K562 (cell line): ENCODE data around the gene LYPLA2. TPM values are rescaled to one million over a fixed set of nuclear protein-coding genes. Genes with fewer than 3 reads are reported as not detected.

Experiments
- BDP1 ChIP-seq: IDR thresholded peaks from 3 replicates; pipeline ENCODE4 v1.6.1; 2011; ENCODE audit not compliant: insufficient read length, insufficient read depth
- BRD9 ChIP-seq: fragments of 450-650 bp; IDR thresholded peaks from 2 replicates; pipeline ENCODE4 v1.6.1; 2018; ENCODE audit warnings: low read depth; ENCODE audit not compliant: partially characterized antibody
- ELF1 ChIP-seq: fragments of 200-800 bp; sonication (Bioruptor generic); IDR thresholded peaks from 2 replicates; pipeline ENCODE4 v1.6.1; 2016; ENCODE audit warnings: missing genetic modification characterization, missing compliant biosample characterization
- KLF1 ChIP-seq: fragments of 450-650 bp; IDR thresholded peaks from 2 replicates; pipeline ENCODE4 v1.6.1; 2016; ENCODE audit warnings: missing genetic modification characterization, missing compliant biosample characterization
- NR1H2 ChIP-seq: sonication (generic); formaldehyde crosslinking; IDR thresholded peaks from 2 replicates; pipeline ENCODE4 v1.4.0; 2020; ENCODE audit warnings: mild to moderate bottlenecking, missing genetic modification reagents
- NR2C1 ChIP-seq, 2 experiments: fragments of 450-650 bp; IDR thresholded peaks; 2 replicates each; pipeline ENCODE4 v1.6.1; 2017; ENCODE audit warnings: mild to moderate bottlenecking in 2 of 2, antibody characterized with exemption in 1 of 2, inconsistent platforms in 1 of 2, missing compliant biosample characterization in 1 of 2, missing genetic modification characterization in 1 of 2
- PHF20 ChIP-seq: fragments of 450-650 bp; IDR thresholded peaks from 2 replicates; pipeline ENCODE4 v1.6.1; 2018; ENCODE audit not compliant: partially characterized antibody
- SIN3A ChIP-seq, 2 experiments: fragments of 150-350 bp in 1 of 2; IDR thresholded peaks; 2 replicates each; pipeline ENCODE4 v1.6.1; 2011 to 2016; ENCODE audit warnings: borderline replicate concordance in 2 of 2, low read depth in 2 of 2, low read length in 2 of 2, mild to moderate bottlenecking in 2 of 2, moderate library complexity in 2 of 2; ENCODE audit not compliant: control insufficient read depth in 1 of 2
- TEAD4 ChIP-seq, 2 experiments: sonication (generic) in 1 of 2; formaldehyde crosslinking in 1 of 2; IDR thresholded peaks; 2 replicates each; pipeline versions ENCODE4 v1.6.1 to v1.8.0; 2012 to 2022; ENCODE audit warnings: borderline replicate concordance in 1 of 2, inconsistent platforms in 1 of 2, low read length in 1 of 2, mild to moderate bottlenecking in 1 of 2, missing genetic modification reagents in 1 of 2
- U2AF1 ChIP-seq: fragments of 200-400 bp; formaldehyde crosslinking; optimal IDR thresholded peaks from 2 replicates; pipeline ENCODE3; 2017; ENCODE audit warnings: mild to moderate bottlenecking, low read depth, low read length, moderate library complexity
- ZNF274 ChIP-seq: IDR thresholded peaks from 2 replicates; pipeline ENCODE4 v1.6.1; 2011; ENCODE audit warnings: low read depth, mild to moderate bottlenecking, low read length, moderate library complexity, borderline replicate concordance
- ZNF3 ChIP-seq: fragments of 250-450 bp; sonication (Bioruptor Pico); IDR thresholded peaks from 2 replicates; pipeline ENCODE4 v1.5.0; 2021; ENCODE audit warnings: mild to moderate bottlenecking, moderate library complexity
- ZNF436 ChIP-seq: fragments of 250-450, 450-650 bp; sonication (Bioruptor Pico); formaldehyde crosslinking; IDR thresholded peaks from 2 replicates; pipeline ENCODE4 v1.7.0; 2020; ENCODE audit warnings: mild to moderate bottlenecking
- polyA plus RNA-seq, 8 experiments: library from polyadenylated mRNA; depleted of rRNA in 4 of 8; stranded (reverse) in 5 of 8; unstranded in 3 of 8; fragments of >200 nt; fragmentation: Nextera tagmentation in 2 of 8; fragmentation: Illumina TruSeq in 1 of 8; extraction: Ambion mirVana in 2 of 8; extraction: Trizol in 1 of 8; gene quantifications; 2 replicates each; pipeline versions ENCODE4 v1.2.1 to v1.2.3, GENCODE V29; 2011 to 2014; ENCODE audit warnings: inconsistent platforms in 1 of 8, missing spikeins in 1 of 8
- total RNA-seq, 7 experiments: library from RNA; depleted of rRNA in 6 of 7; stranded (reverse); fragments of >200 nt in 6 of 7; fragmentation: Illumina TruSeq in 2 of 7; extraction: Trizol in 2 of 7; gene quantifications; 2 replicates each; pipeline versions ENCODE4 v1.2.1 to v1.2.3, GENCODE V29; 2011 to 2021; ENCODE audit warnings: low replicate concordance in 1 of 7
- TF ChIP-seq, protein P1 (sequence below): fragments of 200-800 bp; sonication (Bioruptor generic); IDR thresholded peaks from 2 replicates; pipeline ENCODE4 v1.6.1; 2016; ENCODE audit warnings: missing genetic modification characterization, missing compliant biosample characterization
- TF ChIP-seq, protein P2 (sequence below), 2 experiments: fragments of 250-450 bp in 1 of 2; fragments of 450-650 bp in 1 of 2; sonication (Bioruptor Pico) in 1 of 2; IDR thresholded peaks; 2 replicates each; pipeline versions ENCODE4 v1.6.1 to v1.8.0; 2016 to 2021; ENCODE audit warnings: mild to moderate bottlenecking in 2 of 2, moderate library complexity in 2 of 2, missing compliant biosample characterization in 1 of 2, missing genetic modification characterization in 1 of 2
- TF ChIP-seq, protein P3 (sequence below): sonication (generic); formaldehyde crosslinking; IDR thresholded peaks from 2 replicates; pipeline ENCODE4 v1.8.0; 2023; ENCODE audit warnings: mild to moderate bottlenecking, missing genetic modification reagents

The LYPLA2 gene
- total and polyA plus RNA-seq, 9 of the 15 experiments (the other 6 are each of a cell fraction or from before 2014, with no cell fraction given), result 3.9 to 128 (median 60.1) TPM

DNA sequence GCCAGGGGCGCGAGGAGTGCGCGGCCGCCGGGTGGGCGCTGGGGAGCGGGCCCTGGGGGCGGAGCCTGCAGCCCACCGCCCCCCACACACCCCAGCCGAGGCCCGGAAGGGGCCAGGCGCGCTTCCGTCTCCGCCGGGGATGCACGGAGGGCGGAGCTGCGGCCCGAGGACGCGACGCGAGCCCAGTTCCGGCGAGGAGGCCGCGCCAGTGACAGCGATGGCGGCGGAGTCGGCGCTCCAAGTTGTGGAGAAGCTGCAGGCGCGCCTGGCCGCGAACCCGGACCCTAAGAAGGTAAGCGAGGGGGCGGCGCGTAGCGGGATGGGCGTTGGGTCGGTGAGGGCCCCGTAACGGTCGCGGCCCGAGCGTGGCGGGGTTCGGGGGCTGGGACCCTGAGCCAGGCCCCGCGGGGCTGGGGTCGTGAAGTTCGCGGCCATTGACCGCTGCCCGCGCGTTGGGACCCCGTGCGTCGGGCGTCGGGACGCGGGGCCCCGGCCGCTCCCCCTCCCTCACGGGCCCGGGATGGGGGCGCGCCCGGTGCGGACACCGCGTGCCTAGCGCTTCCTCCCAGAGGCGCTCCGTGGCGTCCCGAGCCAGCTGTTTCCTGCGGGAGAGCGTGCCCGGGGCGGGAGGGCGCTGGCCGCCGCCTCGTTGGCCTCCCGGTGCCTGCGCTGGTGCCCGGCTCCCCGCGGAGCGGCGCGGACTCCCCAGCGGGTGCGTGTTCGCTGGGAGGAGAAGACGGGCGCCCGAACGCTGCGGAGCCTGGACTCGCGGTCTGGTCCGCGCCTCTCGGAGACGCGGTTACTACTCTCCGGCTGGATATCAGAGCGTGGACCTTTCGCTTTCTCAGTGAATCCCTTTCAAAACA is 47.4 kb upstream of the LYPLA2 start, which contains the start of gene ELOA (continued):
- TF ChIP-seq, protein P1, sequence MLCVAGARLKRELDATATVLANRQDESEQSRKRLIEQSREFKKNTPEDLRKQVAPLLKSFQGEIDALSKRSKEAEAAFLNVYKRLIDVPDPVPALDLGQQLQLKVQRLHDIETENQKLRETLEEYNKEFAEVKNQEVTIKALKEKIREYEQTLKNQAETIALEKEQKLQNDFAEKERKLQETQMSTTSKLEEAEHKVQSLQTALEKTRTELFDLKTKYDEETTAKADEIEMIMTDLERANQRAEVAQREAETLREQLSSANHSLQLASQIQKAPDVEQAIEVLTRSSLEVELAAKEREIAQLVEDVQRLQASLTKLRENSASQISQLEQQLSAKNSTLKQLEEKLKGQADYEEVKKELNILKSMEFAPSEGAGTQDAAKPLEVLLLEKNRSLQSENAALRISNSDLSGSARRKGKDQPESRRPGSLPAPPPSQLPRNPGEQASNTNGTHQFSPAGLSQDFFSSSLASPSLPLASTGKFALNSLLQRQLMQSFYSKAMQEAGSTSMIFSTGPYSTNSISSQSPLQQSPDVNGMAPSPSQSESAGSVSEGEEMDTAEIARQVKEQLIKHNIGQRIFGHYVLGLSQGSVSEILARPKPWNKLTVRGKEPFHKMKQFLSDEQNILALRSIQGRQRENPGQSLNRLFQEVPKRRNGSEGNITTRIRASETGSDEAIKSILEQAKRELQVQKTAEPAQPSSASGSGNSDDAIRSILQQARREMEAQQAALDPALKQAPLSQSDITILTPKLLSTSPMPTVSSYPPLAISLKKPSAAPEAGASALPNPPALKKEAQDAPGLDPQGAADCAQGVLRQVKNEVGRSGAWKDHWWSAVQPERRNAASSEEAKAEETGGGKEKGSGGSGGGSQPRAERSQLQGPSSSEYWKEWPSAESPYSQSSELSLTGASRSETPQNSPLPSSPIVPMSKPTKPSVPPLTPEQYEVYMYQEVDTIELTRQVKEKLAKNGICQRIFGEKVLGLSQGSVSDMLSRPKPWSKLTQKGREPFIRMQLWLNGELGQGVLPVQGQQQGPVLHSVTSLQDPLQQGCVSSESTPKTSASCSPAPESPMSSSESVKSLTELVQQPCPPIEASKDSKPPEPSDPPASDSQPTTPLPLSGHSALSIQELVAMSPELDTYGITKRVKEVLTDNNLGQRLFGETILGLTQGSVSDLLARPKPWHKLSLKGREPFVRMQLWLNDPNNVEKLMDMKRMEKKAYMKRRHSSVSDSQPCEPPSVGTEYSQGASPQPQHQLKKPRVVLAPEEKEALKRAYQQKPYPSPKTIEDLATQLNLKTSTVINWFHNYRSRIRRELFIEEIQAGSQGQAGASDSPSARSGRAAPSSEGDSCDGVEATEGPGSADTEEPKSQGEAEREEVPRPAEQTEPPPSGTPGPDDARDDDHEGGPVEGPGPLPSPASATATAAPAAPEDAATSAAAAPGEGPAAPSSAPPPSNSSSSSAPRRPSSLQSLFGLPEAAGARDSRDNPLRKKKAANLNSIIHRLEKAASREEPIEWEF, result no peak
- TF ChIP-seq, protein P2, sequence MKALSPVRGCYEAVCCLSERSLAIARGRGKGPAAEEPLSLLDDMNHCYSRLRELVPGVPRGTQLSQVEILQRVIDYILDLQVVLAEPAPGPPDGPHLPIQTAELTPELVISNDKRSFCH (CRISPR knock-in tag; IDR thresholded peaks at IDR 0.05), result no peak
- TF ChIP-seq, protein P2 (tag; IDR thresholded peaks at IDR 0.05), result 0 out of 2 replicates have a peak, but pooled peaks have one; percentile 16
- TF ChIP-seq NR1H2 (CRISPR knock-in tag), result 0 out of 2 replicates have a peak, but pooled peaks have one; percentile 81
- no peak for TF ChIP-seq TEAD4 (IDR thresholded peaks at IDR 0.05; ENCODE audit: low read length)
- peak; percentile 89 for TF ChIP-seq TEAD4 (CRISPR knock-in tag; IDR thresholded peaks at IDR 0.05; ENCODE audit: borderline replicate concordance)
- peak; percentile 66 for TF ChIP-seq PHF20
- TF ChIP-seq BDP1, result no peak
- TF ChIP-seq KLF1 (tag), result no peak; the same call in none of the 2 replicates
- no peak for TF ChIP-seq ZNF3
- TF ChIP-seq ELF1 (tag), result peak; percentile 89
- no peak for TF ChIP-seq U2AF1
- TF ChIP-seq NR2C1 (IDR thresholded peaks at IDR 0.05), result no peak
- TF ChIP-seq NR2C1 (tag; IDR thresholded peaks at IDR 0.05), result no peak
- TF ChIP-seq, protein P3, sequence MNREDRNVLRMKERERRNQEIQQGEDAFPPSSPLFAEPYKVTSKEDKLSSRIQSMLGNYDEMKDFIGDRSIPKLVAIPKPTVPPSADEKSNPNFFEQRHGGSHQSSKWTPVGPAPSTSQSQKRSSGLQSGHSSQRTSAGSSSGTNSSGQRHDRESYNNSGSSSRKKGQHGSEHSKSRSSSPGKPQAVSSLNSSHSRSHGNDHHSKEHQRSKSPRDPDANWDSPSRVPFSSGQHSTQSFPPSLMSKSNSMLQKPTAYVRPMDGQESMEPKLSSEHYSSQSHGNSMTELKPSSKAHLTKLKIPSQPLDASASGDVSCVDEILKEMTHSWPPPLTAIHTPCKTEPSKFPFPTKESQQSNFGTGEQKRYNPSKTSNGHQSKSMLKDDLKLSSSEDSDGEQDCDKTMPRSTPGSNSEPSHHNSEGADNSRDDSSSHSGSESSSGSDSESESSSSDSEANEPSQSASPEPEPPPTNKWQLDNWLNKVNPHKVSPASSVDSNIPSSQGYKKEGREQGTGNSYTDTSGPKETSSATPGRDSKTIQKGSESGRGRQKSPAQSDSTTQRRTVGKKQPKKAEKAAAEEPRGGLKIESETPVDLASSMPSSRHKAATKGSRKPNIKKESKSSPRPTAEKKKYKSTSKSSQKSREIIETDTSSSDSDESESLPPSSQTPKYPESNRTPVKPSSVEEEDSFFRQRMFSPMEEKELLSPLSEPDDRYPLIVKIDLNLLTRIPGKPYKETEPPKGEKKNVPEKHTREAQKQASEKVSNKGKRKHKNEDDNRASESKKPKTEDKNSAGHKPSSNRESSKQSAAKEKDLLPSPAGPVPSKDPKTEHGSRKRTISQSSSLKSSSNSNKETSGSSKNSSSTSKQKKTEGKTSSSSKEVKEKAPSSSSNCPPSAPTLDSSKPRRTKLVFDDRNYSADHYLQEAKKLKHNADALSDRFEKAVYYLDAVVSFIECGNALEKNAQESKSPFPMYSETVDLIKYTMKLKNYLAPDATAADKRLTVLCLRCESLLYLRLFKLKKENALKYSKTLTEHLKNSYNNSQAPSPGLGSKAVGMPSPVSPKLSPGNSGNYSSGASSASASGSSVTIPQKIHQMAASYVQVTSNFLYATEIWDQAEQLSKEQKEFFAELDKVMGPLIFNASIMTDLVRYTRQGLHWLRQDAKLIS, result no peak
- no peak for TF ChIP-seq BRD9
- TF ChIP-seq ZNF274, result no peak
- TF ChIP-seq ZNF436 (CRISPR knock-in tag), result no peak
- peak in 1 of 2 experiments; percentile 98; a peak in 3 of 4 replicates for TF ChIP-seq SIN3A (IDR thresholded peaks at IDR 0.05; ENCODE audit: borderline replicate concordance in 2 of 2, control insufficient read depth in 1 of 2, low read depth in 2 of 2, low read length in 2 of 2)
